ENCODE measurements around the gene IL1R2.

DNA sequence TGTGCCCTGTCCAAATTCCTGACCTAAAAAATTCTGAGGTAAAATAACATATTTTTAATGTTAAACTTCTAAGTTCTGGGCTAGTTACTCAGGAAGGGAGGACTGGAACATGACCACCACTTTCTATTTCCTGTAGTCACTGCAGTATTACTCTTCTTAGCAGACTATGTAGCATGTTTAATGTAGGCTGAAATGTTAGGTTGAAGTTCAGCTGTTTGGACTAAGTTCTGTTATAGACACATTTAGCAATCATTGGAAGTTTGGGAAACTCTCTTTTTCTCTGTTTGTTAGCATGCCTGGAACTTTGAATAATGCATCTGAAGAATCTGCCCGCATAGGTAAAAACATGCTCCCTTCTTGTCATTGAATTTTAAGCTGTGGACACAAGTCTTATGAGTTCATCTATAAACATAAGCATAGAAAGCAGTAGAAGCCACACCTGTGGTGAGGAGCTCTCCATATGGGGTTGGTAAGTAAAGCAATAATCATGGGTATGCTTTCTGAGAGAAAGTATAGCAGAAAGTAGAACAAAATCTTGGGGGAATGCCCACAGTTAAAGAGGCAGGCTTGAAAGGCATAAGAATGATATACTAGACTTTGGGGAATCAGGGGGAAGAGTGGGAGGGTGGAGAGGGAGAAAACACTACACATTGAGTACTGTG lies 52.6 kb downstream of the IL1R2 start:
- TF ChIP-seq CTCF (conservative IDR thresholded peaks at IDR 0.05; ENCODE audit: low read length) (no peak), EZH2phosphoT487 (IDR thresholded peaks at IDR 0.05; ENCODE audit: borderline replicate concordance, low read depth, low read length) (no peak)

Data from OCI-LY7 (cell line).